PC-3 (cell line): ENCODE measurements around the gene MKLN1. TPM values are rescaled to one million over a fixed set of nuclear protein-coding genes. Genes with fewer than 3 reads are reported as not detected.

Source experiments
- ATAC-seq: fragments of 200-7000 bp; cut with Tn5 transposase; 2 replicates; pipeline ENCODE4 v1.9.1; 2020; ENCODE audit warnings: mild to moderate bottlenecking, moderate library complexity
- BruUV-seq: library from RNA; stranded (reverse); fragments of 400-500 nt; replicated peaks from 2 replicates; lab custom pipeline; 2021; lab: Mats Ljungman, UMichigan
- CTCF ChIA-PET: fragments of 300-600 bp; sonication (Branson Sonifier 250); formaldehyde crosslinking; loops from one replicate; lab custom pipeline; 2022; ENCODE audit warnings: antibody characterized with exemption; lab: Charles Lee
- POLR2A ChIA-PET: fragments of 300-600 bp; sonication (Branson Sonifier 250); formaldehyde crosslinking; loops from one replicate; lab custom pipeline; 2022; ENCODE audit warnings: antibody characterized with exemption; ENCODE audit not compliant: unreplicated experiment; lab: Charles Lee
- DNase-seq: peaks from one replicate; pipeline ENCODE4 v3.0.0-alpha.2; 2015
- H2AFZ ChIP-seq: fragments of 300-600 bp; sonication (generic); 2 replicates; pipeline ENCODE4 v1.6.0; 2016; ENCODE audit warnings: antibody characterized with exemption, low read length
- H3F3A ChIP-seq: fragments of 300-600 bp; sonication (generic); one replicate; pipeline ENCODE4 v1.6.0; 2017; ENCODE audit warnings: antibody characterized with exemption, low read length, control low read depth, mild to moderate bottlenecking; ENCODE audit not compliant: unreplicated experiment
- H3K27ac ChIP-seq: fragments of 300-600 bp; sonication (generic); 2 replicates; pipeline ENCODE4 v1.5.1; 2016; ENCODE audit warnings: mild to moderate bottlenecking, low read length
- H3K27me3 ChIP-seq: fragments of 300-600 bp; sonication (generic); 2 replicates; pipeline ENCODE4 v1.6.1; 2016; ENCODE audit warnings: low read length, mixed read lengths
- H3K36me3 ChIP-seq: fragments of 300-600 bp; sonication (generic); 2 replicates; pipeline ENCODE4 v1.6.1; 2016; ENCODE audit warnings: low read depth, mixed run types, low read length, mixed read lengths
- H3K4me1 ChIP-seq: fragments of 300-600 bp; sonication (generic); 2 replicates; pipeline ENCODE4 v1.5.1; 2016; ENCODE audit warnings: low read length; ENCODE audit not compliant: insufficient read depth
- H3K4me2 ChIP-seq: fragments of 300-600 bp; sonication (generic); 2 replicates; pipeline ENCODE4 v1.6.0; 2016; ENCODE audit warnings: low read length
- H3K4me3 ChIP-seq: fragments of 300-600 bp; sonication (generic); 2 replicates; pipeline ENCODE4 v1.5.1; 2016; ENCODE audit warnings: mild to moderate bottlenecking, low read length, mixed read lengths
- H3K79me2 ChIP-seq: fragments of 300-600 bp; sonication (generic); 2 replicates; pipeline ENCODE4 v1.6.1; 2017; ENCODE audit warnings: low read length, mixed read lengths
- H3K9ac ChIP-seq: fragments of 300-600 bp; sonication (generic); 2 replicates; pipeline ENCODE4 v1.6.0; 2016; ENCODE audit warnings: mild to moderate bottlenecking, low read length
- H3K9me2 ChIP-seq: fragments of 300-600 bp; sonication (generic); replicated peaks from 2 replicates; pipeline ENCODE4 v1.6.1; 2016; ENCODE audit warnings: mixed run types, low read length, mixed read lengths
- H3K9me3 ChIP-seq: fragments of 300-600 bp; sonication (generic); 2 replicates; pipeline ENCODE4 v1.6.1; 2016; ENCODE audit warnings: low read length, mixed read lengths
- H4K20me1 ChIP-seq: fragments of 300-600 bp; sonication (generic); 2 replicates; pipeline ENCODE4 v1.6.1; 2016; ENCODE audit warnings: low read length, mixed read lengths
- CTCF ChIP-seq: fragments of 300-600 bp; sonication (generic); conservative IDR thresholded peaks from 2 replicates; pipeline ENCODE4 v1.5.1; 2017; ENCODE audit warnings: antibody characterized with exemption, low read depth, mild to moderate bottlenecking, low read length
- EZH2 ChIP-seq: fragments of 300-600 bp; sonication (generic); IDR thresholded peaks from one replicate; pipeline ENCODE4 v1.6.1; 2017; ENCODE audit warnings: antibody characterized with exemption, mild to moderate bottlenecking, low read length; ENCODE audit not compliant: unreplicated experiment
- EZH2phosphoT487 ChIP-seq: fragments of 300-600 bp; sonication (generic); IDR thresholded peaks from 2 replicates; pipeline ENCODE4 v1.6.1; 2018; ENCODE audit warnings: mild to moderate bottlenecking, antibody characterized with exemption, low read length, borderline replicate concordance
- intact Hi-C: fragments of 100-400 bp; cut with micrococcal nuclease; formaldehyde crosslinking; loops from 2 replicates; pipeline ENCODE4 v1.9.0; 2023
- total RNA-seq: library from RNA; depleted of rRNA; stranded (reverse); fragments of >200 nt; gene quantifications from 2 replicates; pipeline ENCODE4 v1.2.3, GENCODE V29; 2014

Gene MKLN1
- total RNA-seq, 1 experiment from 2014 or later: 16.3 TPM

- ChIA-PET POLR2A (no interaction called here), CTCF (interaction anchor here (0.6 kb wide), 1 partner anchor 16 kb away, joined by 6 read pairs; no protein-coding TSS in a partner anchor)
- Histone ChIP-seq H3K9me3 (no peaks in the 10 kb centered on the region), H3K4me2 (no peak overlapping the region), H3K9me2 (no peaks in the 10 kb centered on the region), H3K79me2 (peaks cover 77% of the 10 kb centered on the region), H3F3A (no peaks in the 10 kb centered on the region), H3K4me3 (no peak overlapping the region), H3K9ac (no peak overlapping the region), H2AFZ (no peak overlapping the region), H3K36me3 (no peaks in the 10 kb centered on the region), H3K4me1 (peaks cover 25% of the 10 kb centered on the region), H3K27me3 (no peaks in the 10 kb centered on the region), H3K27ac (no peak overlapping the region), H4K20me1 (no peaks in the 10 kb centered on the region)
- intact Hi-C loops: no loop called here
- ATAC-seq: no peak
- BruUV-seq: no TSS peak
- no peak for DNase-seq
- TF ChIP-seq EZH2phosphoT487 (no peak), CTCF (no peak), EZH2 (no peak)
These were observed 190.9 kb downstream of the MKLN1 start for GRCh38 chr7:131518626-131519025.

GRCh38 chr7:131521651-131522163 lies 194.0 kb downstream of the MKLN1 start:
- H3K4me2 ChIP-seq: peak overlapping the region; percentile 68
- no peaks in the 10 kb centered on the region for H3K9me3 ChIP-seq
- peak; percentile 73 for DNase-seq
- BruUV-seq: no TSS peak
- H3K79me2 ChIP-seq: peaks cover 80% of the 10 kb centered on the region
- no peaks in the 10 kb centered on the region for H3K36me3 ChIP-seq
- H3K27me3 ChIP-seq: no peaks in the 10 kb centered on the region
- H3K9me2 ChIP-seq: no peaks in the 10 kb centered on the region
- peak; percentile 82 for ATAC-seq
- POLR2A ChIA-PET: interaction anchor here (0.6 kb wide), 2 partner anchors 13 to 16 kb away, joined by 5 to 6 read pairs; no protein-coding TSS in a partner anchor
- TF ChIP-seq EZH2: no peak
- TF ChIP-seq EZH2phosphoT487: no peak
- TF ChIP-seq CTCF: no peak
- H3K27ac ChIP-seq: peak overlapping the region; percentile 73
- peak overlapping the region; percentile 67 for H2AFZ ChIP-seq
- intact Hi-C loops: no loop called here
- no peaks in the 10 kb centered on the region for H3F3A ChIP-seq
- H3K9ac ChIP-seq: peak overlapping the region; percentile 17; the same call in 1 of the 2 replicates
- H4K20me1 ChIP-seq: no peaks in the 10 kb centered on the region
- peak overlapping the region; percentile 28; the same call in 1 of the 2 replicates for H3K4me3 ChIP-seq
- peaks cover 40% of the 10 kb centered on the region for H3K4me1 ChIP-seq
- CTCF ChIA-PET: interaction anchor here (0.7 kb wide), 1 partner anchor 36 kb away, joined by 3 read pairs; no protein-coding TSS in a partner anchor

- no peak for DNase-seq
- BruUV-seq: no TSS peak
- no peak for ATAC-seq
- no peaks in the 10 kb centered on the region for H3K9me2 ChIP-seq
- H3K79me2 ChIP-seq: peaks cover 80% of the 10 kb centered on the region
- no peak overlapping the region for H2AFZ ChIP-seq
- H3K4me3 ChIP-seq: no peak overlapping the region
- H3K4me2 ChIP-seq: peak overlapping the region; percentile 68
- no peaks in the 10 kb centered on the region for H4K20me1 ChIP-seq
- no peaks in the 10 kb centered on the region for H3K36me3 ChIP-seq
- CTCF ChIA-PET: no interaction called here
- no peaks in the 10 kb centered on the region for H3K9me3 ChIP-seq
- intact Hi-C loops: no loop called here
- no peaks in the 10 kb centered on the region for H3K27me3 ChIP-seq
- no peaks in the 10 kb centered on the region for H3F3A ChIP-seq
- no peak for TF ChIP-seq CTCF
- TF ChIP-seq EZH2: no peak
- TF ChIP-seq EZH2phosphoT487: no peak
- peak overlapping the region; percentile 73 for H3K27ac ChIP-seq
- H3K4me1 ChIP-seq: peaks cover 40% of the 10 kb centered on the region
- POLR2A ChIA-PET: interaction anchor here (0.6 kb wide), 1 partner anchor 15 kb away, joined by 5 read pairs; no protein-coding TSS in a partner anchor
- 0 out of 2 replicates have a peak overlapping the region, but pooled peaks have one; percentile 17 for H3K9ac ChIP-seq
These were observed 194.8 kb downstream of the MKLN1 start for GRCh38 chr7:131522325-131522930.
